ENCODE results near the gene TIMM13. TPM values are rescaled to one million over a fixed set of nuclear protein-coding genes. Genes with fewer than 3 reads are reported as not detected.

The TIMM13 gene
- total RNA-seq, 1 donor from 2014 or later: 22.3 TPM

- Histone ChIP-seq H3F3A (ENCODE audit: low read depth) (peaks cover 8% of the 10 kb centered on the region), H3K27me3 (no peaks in the 10 kb centered on the region), H2AFZ (replicated peaks) (no peak overlapping the region), H3K4me3 (peak overlapping the region; percentile 100), H4K20me1 (ENCODE audit: low read depth) (peaks cover 58% of the 10 kb centered on the region), H3K79me2 (ENCODE audit: low read depth) (peaks cover 65% of the 10 kb centered on the region), H3K36me3 (no peaks in the 10 kb centered on the region), H3K9me3 (ENCODE audit: low read depth) (no peaks in the 10 kb centered on the region), H3K27ac (peak overlapping the region; percentile 9), H3K4me1 (peaks cover 11% of the 10 kb centered on the region), H3K4me2 (peak overlapping the region; percentile 97), H3K9ac (peak overlapping the region; percentile 83)
- DNase-seq (ENCODE audit: low spot score): no peak
- H3K36me3 Mint-ChIP-seq: peaks cover 5% of the 10 kb centered on the region
- peaks cover 14% of the 10 kb centered on the region for H3K4me1 Mint-ChIP-seq
- TF ChIP-seq EZH2 (IDR thresholded peaks at IDR 0.05) (no peak), EZH2phosphoT487 (IDR thresholded peaks at IDR 0.05) (no peak)
- TF ChIP-seq, protein P1, sequence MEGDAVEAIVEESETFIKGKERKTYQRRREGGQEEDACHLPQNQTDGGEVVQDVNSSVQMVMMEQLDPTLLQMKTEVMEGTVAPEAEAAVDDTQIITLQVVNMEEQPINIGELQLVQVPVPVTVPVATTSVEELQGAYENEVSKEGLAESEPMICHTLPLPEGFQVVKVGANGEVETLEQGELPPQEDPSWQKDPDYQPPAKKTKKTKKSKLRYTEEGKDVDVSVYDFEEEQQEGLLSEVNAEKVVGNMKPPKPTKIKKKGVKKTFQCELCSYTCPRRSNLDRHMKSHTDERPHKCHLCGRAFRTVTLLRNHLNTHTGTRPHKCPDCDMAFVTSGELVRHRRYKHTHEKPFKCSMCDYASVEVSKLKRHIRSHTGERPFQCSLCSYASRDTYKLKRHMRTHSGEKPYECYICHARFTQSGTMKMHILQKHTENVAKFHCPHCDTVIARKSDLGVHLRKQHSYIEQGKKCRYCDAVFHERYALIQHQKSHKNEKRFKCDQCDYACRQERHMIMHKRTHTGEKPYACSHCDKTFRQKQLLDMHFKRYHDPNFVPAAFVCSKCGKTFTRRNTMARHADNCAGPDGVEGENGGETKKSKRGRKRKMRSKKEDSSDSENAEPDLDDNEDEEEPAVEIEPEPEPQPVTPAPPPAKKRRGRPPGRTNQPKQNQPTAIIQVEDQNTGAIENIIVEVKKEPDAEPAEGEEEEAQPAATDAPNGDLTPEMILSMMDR (IDR thresholded peaks at IDR 0.05): no peak
- H3K4me3 Mint-ChIP-seq: peak overlapping the region; percentile 90
- H3K27me3 Mint-ChIP-seq (ENCODE audit: insufficient read depth, low read depth): no peaks in the 10 kb centered on the region
- H3K27ac Mint-ChIP-seq: no peak overlapping the region
- H3K9me3 Mint-ChIP-seq: no peaks in the 10 kb centered on the region
These were observed 27.8 kb upstream of the TIMM13 start for GRCh38 chr19:2454962-2455850.

GRCh38 chr19:2454199-2454961 is 27.0 kb upstream of the TIMM13 start:
- H3F3A ChIP-seq (ENCODE audit: low read depth): peaks cover 8% of the 10 kb centered on the region
- H3K9me3 Mint-ChIP-seq: no peaks in the 10 kb centered on the region
- H3K27me3 ChIP-seq: no peaks in the 10 kb centered on the region
- peak overlapping the region; percentile 90 for H3K4me3 Mint-ChIP-seq
- peak overlapping the region; percentile 100 for H3K4me3 ChIP-seq
- peaks cover 14% of the 10 kb centered on the region for H3K4me1 Mint-ChIP-seq
- no peaks in the 10 kb centered on the region for H3K9me3 ChIP-seq (ENCODE audit: low read depth)
- peaks cover 67% of the 10 kb centered on the region for H4K20me1 ChIP-seq (ENCODE audit: low read depth)
- H3K27ac Mint-ChIP-seq: no peak overlapping the region
- H3K36me3 Mint-ChIP-seq: peaks cover 7% of the 10 kb centered on the region
- no peak overlapping the region for H3K9ac ChIP-seq
- peaks cover 2% of the 10 kb centered on the region for H3K27me3 Mint-ChIP-seq (ENCODE audit: insufficient read depth, low read depth)
- peak overlapping the region; percentile 97 for H3K4me2 ChIP-seq
- H2AFZ ChIP-seq (replicated peaks): no peak overlapping the region
- no peak overlapping the region for H3K27ac ChIP-seq
- no peak for DNase-seq (ENCODE audit: low spot score)
- H3K4me1 ChIP-seq: peaks cover 11% of the 10 kb centered on the region
- no peaks in the 10 kb centered on the region for H3K36me3 ChIP-seq
- TF ChIP-seq EZH2phosphoT487 (IDR thresholded peaks at IDR 0.05): no peak
- no peak for TF ChIP-seq EZH2 (IDR thresholded peaks at IDR 0.05)
- TF ChIP-seq, protein P1 (IDR thresholded peaks at IDR 0.05): no peak
- peaks cover 73% of the 10 kb centered on the region for H3K79me2 ChIP-seq (ENCODE audit: low read depth)

DNA sequence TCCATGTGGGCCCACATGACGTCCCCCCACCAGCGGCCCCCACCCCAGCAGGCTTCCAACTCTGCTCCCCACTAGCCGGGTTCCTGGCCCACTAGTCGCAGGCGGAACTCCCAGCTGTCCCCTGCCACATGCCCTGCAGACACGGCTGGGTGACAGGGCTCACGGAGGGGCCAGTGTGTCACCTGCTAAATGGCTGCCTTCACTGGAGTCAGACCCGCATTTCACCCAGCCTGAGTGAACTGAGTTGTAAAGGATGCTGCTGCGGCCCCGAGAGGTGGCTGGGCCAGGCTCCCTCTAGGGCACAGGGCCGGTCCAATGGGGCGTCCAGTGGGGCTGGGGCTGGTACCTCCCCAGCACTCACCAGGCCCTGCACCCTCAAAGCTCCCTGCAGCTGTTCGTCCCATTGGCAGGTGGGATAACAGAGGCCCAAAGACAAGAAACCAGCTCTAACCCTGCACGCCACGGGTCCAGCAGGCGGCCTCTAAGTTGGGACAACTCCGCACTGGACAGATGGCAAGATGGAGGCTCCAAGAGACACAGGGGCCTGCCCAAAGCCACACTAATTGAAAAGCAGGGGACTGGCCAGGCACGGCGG is 26.1 kb upstream of the TIMM13 start:
- Histone ChIP-seq H3K27ac (no peak overlapping the region), H3K9me3 (ENCODE audit: low read depth) (no peaks in the 10 kb centered on the region), H2AFZ (replicated peaks) (no peak overlapping the region), H3K36me3 (no peaks in the 10 kb centered on the region), H3K4me3 (no peak overlapping the region), H3K79me2 (ENCODE audit: low read depth) (peaks cover 81% of the 10 kb centered on the region), H3K4me1 (peaks cover 11% of the 10 kb centered on the region), H3K27me3 (no peaks in the 10 kb centered on the region), H3K9ac (no peak overlapping the region), H3K4me2 (no peak overlapping the region), H3F3A (ENCODE audit: low read depth) (peaks cover 8% of the 10 kb centered on the region), H4K20me1 (ENCODE audit: low read depth) (peaks cover 75% of the 10 kb centered on the region)
- no peak for DNase-seq (ENCODE audit: low spot score)
- H3K27me3 Mint-ChIP-seq (ENCODE audit: insufficient read depth, low read depth): peaks cover 3% of the 10 kb centered on the region
- H3K9me3 Mint-ChIP-seq: no peaks in the 10 kb centered on the region
- TF ChIP-seq, protein P1 (IDR thresholded peaks at IDR 0.05): no peak
- TF ChIP-seq EZH2phosphoT487 (IDR thresholded peaks at IDR 0.05) (no peak), EZH2 (IDR thresholded peaks at IDR 0.05) (no peak)
- H3K27ac Mint-ChIP-seq: no peak overlapping the region
- peaks cover 7% of the 10 kb centered on the region for H3K36me3 Mint-ChIP-seq
- peak overlapping the region; percentile 63 for H3K4me3 Mint-ChIP-seq
- H3K4me1 Mint-ChIP-seq: peaks cover 14% of the 10 kb centered on the region
